ENCODE data around the gene ALDH2.

DNA sequence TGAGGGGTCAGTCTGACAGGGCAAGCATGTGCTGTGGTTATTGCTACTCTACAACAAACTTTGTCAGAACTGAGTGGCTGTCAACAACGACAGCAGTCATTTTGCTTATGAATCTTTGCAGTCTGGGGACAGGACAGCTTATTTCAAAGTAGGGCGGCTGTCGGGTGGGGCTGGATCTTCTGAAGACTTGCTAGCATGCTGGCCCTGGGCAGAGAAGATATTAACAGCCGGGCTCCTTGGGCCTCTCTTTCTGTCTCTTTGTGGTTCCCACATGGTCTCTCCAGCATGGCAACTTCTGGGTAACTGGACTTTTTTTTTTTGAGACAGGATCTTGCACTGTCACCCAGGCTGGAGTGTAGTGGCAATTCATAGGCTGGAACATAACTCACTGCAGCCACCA, 33.9 kb upstream of the ALDH2 start:
- TF ChIP-seq, protein P1, sequence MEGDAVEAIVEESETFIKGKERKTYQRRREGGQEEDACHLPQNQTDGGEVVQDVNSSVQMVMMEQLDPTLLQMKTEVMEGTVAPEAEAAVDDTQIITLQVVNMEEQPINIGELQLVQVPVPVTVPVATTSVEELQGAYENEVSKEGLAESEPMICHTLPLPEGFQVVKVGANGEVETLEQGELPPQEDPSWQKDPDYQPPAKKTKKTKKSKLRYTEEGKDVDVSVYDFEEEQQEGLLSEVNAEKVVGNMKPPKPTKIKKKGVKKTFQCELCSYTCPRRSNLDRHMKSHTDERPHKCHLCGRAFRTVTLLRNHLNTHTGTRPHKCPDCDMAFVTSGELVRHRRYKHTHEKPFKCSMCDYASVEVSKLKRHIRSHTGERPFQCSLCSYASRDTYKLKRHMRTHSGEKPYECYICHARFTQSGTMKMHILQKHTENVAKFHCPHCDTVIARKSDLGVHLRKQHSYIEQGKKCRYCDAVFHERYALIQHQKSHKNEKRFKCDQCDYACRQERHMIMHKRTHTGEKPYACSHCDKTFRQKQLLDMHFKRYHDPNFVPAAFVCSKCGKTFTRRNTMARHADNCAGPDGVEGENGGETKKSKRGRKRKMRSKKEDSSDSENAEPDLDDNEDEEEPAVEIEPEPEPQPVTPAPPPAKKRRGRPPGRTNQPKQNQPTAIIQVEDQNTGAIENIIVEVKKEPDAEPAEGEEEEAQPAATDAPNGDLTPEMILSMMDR (conservative IDR thresholded peaks at IDR 0.05 in 1 of 2, IDR thresholded peaks at IDR 0.05 in 1 of 2; ENCODE audit: low read depth in 1 of 2, low read length in 2 of 2): no peak
- TF ChIP-seq EZH2 (IDR thresholded peaks at IDR 0.05; ENCODE audit: low read length, missing control alignments): no peak
